ENCODE data around the gene TSPAN2. TPM values are rescaled to one million over a fixed set of nuclear protein-coding genes. Genes with fewer than 3 reads are reported as not detected.

The TSPAN2 gene
- 0.14 and 0.28 TPM in 2 replicates for total RNA-seq

DNA sequence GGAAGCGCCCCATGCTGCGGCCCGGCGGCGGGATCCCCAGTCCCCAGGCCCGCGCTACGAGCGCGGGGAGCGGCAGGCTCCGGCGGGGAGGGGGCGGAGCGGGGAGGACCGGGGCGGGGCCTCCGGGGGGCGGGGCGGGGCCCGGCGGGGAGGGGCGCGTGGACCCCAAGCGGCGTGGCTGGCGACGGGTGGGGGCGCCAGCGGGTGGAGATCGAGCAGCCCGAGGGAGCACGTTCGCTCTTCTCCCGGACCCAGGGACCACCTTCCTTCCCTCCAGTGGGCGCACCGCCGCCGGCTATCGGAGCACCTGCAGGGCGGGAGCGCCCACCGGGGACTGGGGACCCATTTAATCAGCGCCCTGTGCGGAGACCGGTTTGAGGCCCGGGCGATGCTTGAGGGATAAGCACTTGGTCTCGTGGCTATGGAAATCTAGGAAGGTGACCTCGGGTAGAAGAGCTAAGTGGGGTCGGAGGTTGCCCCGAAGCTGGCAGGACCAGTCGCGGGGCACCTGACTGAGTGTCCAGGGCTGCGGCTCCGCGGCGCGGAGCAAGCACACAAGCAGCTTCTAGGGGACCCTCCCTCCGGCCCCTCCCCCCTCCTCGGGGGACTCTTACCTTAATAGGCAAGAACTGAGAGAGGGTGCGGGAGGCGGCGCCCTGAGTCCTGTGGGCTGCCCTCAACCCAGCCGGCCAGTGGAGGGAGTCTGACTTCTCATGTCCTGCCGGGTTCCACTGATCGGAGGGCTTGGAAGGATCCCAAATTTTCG lies at the start of gene TSPAN2:
TSS of gene TSPAN2 (minus strand) at position 84 of the 766 bp plus-strand sequence. CDS start at position 13, 71 bp downstream.

GRCh38 chr1:115029526-115029925 lies 59.8 kb downstream of the TSPAN2 start, which contains the start of gene TSHB:
Gene TSHB (plus strand): TSS chr1:115029826. CDS start chr1:115033363, 3,537 bp downstream.

Other genes starting within 250 kb of the TSPAN2 start
- gene SYCP1, start 234.6 kb downstream of the TSPAN2 start, total RNA-seq, result not detected in 2 replicates
- gene TSHB, start 59.7 kb downstream of the TSPAN2 start, total RNA-seq, result not detected in 2 replicates
- 0.09 and 0.35 TPM in 2 replicates for gene NGF, start 248.7 kb upstream of the TSPAN2 start, total RNA-seq

Measured in airway epithelial cell (primary cell).